ENCODE results near the gene NXNL1. TPM values are rescaled to one million over a fixed set of nuclear protein-coding genes. Genes with fewer than 3 reads are reported as not detected.

NXNL1 gene
- total and polyA plus RNA-seq, 2 donors (not counting 1 experiment from before 2014, with no cell fraction given) = not detected

- no peak overlapping the region for H3K4me2 ChIP-seq (ENCODE audit: extremely low read depth, insufficient read depth, low read length)
- H3K4me1 ChIP-seq (ENCODE audit: control insufficient read depth, extremely low read depth, insufficient read depth, low read length) = no peaks in the 10 kb centered on the region
- H3K27me3 ChIP-seq (ENCODE audit: control insufficient read depth, insufficient read depth, low read length) = no peaks in the 10 kb centered on the region
- no peak overlapping the region for H2AFZ ChIP-seq (ENCODE audit: low read length)
- no peak overlapping the region for H3K27ac ChIP-seq (ENCODE audit: insufficient read depth, low read length)
- no peak for DNase-seq (ENCODE audit: low read depth in 2 of 2)
- H3K9me3 ChIP-seq (ENCODE audit: control insufficient read depth, insufficient read depth, low read depth, low read length) = no peaks in the 10 kb centered on the region
- peaks cover 1% of the 10 kb centered on the region for H3K36me3 ChIP-seq (ENCODE audit: control insufficient read depth, insufficient read depth, low read length)
- no peaks in the 10 kb centered on the region for H3K79me2 ChIP-seq (ENCODE audit: control insufficient read depth, insufficient read depth, low read length)
- TF ChIP-seq EZH2 (IDR thresholded peaks at IDR 0.05; ENCODE audit: low read length, missing control alignments) = no peak
- no peak for TF ChIP-seq CTCF (conservative IDR thresholded peaks at IDR 0.05 in 1 of 2, IDR thresholded peaks at IDR 0.05 in 1 of 2; ENCODE audit: low read depth in 1 of 2, low read length in 2 of 2)
- H4K20me1 ChIP-seq (ENCODE audit: control insufficient read depth, extremely low read depth, insufficient read depth, low read length) = no peaks in the 10 kb centered on the region
- no peak overlapping the region for H3K4me3 ChIP-seq (replicated peaks in 1 of 4; ENCODE audit: control extremely low read depth in 1 of 4, insufficient read depth in 1 of 4, low read depth in 3 of 4, low read length in 4 of 4)
- no peak overlapping the region for H3K9ac ChIP-seq (ENCODE audit: insufficient read depth, low read length)
Observed at GRCh38 chr19:17421942-17422341, 38.8 kb downstream of the NXNL1 start.

GRCh38 chr19:17420475-17420924 is 40.2 kb downstream of the NXNL1 start:
- peak overlapping the region; percentile 57 for H3K4me2 ChIP-seq (ENCODE audit: extremely low read depth, insufficient read depth, low read length)
- peak overlapping the region; percentile 61 to 88 (median 71) for H3K4me3 ChIP-seq (replicated peaks in 1 of 4; ENCODE audit: control extremely low read depth in 1 of 4, insufficient read depth in 1 of 4, low read depth in 3 of 4, low read length in 4 of 4)
- peak overlapping the region; percentile 5 for H3K9ac ChIP-seq (ENCODE audit: insufficient read depth, low read length)
- H3K27ac ChIP-seq (ENCODE audit: insufficient read depth, low read length) = peak overlapping the region; percentile 24
- H3K4me1 ChIP-seq (ENCODE audit: control insufficient read depth, extremely low read depth, insufficient read depth, low read length) = no peaks in the 10 kb centered on the region
- no peaks in the 10 kb centered on the region for H3K79me2 ChIP-seq (ENCODE audit: control insufficient read depth, insufficient read depth, low read length)
- no peaks in the 10 kb centered on the region for H3K9me3 ChIP-seq (ENCODE audit: control insufficient read depth, insufficient read depth, low read depth, low read length)
- H4K20me1 ChIP-seq (ENCODE audit: control insufficient read depth, extremely low read depth, insufficient read depth, low read length) = no peaks in the 10 kb centered on the region
- TF ChIP-seq CTCF (conservative IDR thresholded peaks at IDR 0.05 in 1 of 2, IDR thresholded peaks at IDR 0.05 in 1 of 2; ENCODE audit: low read depth in 1 of 2, low read length in 2 of 2) = no peak
- no peak for TF ChIP-seq EZH2 (IDR thresholded peaks at IDR 0.05; ENCODE audit: low read length, missing control alignments)
- DNase-seq (ENCODE audit: low read depth in 2 of 2) = peak in 1 of 2 donors; percentile 6
- H3K27me3 ChIP-seq (ENCODE audit: control insufficient read depth, insufficient read depth, low read length) = no peaks in the 10 kb centered on the region
- H3K36me3 ChIP-seq (ENCODE audit: control insufficient read depth, insufficient read depth, low read length) = peaks cover 1% of the 10 kb centered on the region
- H2AFZ ChIP-seq (ENCODE audit: low read length) = peak overlapping the region; percentile 84

- no peaks in the 10 kb centered on the region for H3K79me2 ChIP-seq (ENCODE audit: control insufficient read depth, insufficient read depth, low read length)
- peak within 1 kb of the TSS; percentile 61 to 88 (median 80) for H3K4me3 ChIP-seq (replicated peaks in 1 of 4; ENCODE audit: control extremely low read depth in 1 of 4, insufficient read depth in 1 of 4, low read depth in 3 of 4, low read length in 4 of 4)
- peak within 1 kb of the TSS; percentile 56 for H3K27ac ChIP-seq (ENCODE audit: insufficient read depth, low read length)
- peak within 1 kb of the TSS; percentile 27 for H3K9ac ChIP-seq (ENCODE audit: insufficient read depth, low read length)
- peak; percentile 99 for DNase-seq (ENCODE audit: low read depth in 2 of 2)
- no peaks in the 10 kb centered on the region for H3K9me3 ChIP-seq (ENCODE audit: control insufficient read depth, insufficient read depth, low read depth, low read length)
- peak within 1 kb of the TSS; percentile 86 for H2AFZ ChIP-seq (ENCODE audit: low read length)
- TF ChIP-seq CTCF (conservative IDR thresholded peaks at IDR 0.05 in 1 of 2, IDR thresholded peaks at IDR 0.05 in 1 of 2; ENCODE audit: low read depth in 1 of 2, low read length in 2 of 2) (no peak), EZH2 (IDR thresholded peaks at IDR 0.05; ENCODE audit: low read length, missing control alignments) (no peak)
- H3K27me3 ChIP-seq (ENCODE audit: control insufficient read depth, insufficient read depth, low read length) = peaks cover 2% of the 10 kb centered on the region
- no peaks in the 10 kb centered on the region for H3K4me1 ChIP-seq (ENCODE audit: control insufficient read depth, extremely low read depth, insufficient read depth, low read length)
- no peaks in the 10 kb centered on the region for H4K20me1 ChIP-seq (ENCODE audit: control insufficient read depth, extremely low read depth, insufficient read depth, low read length)
- peak within 1 kb of the TSS; percentile 92 for H3K4me2 ChIP-seq (ENCODE audit: extremely low read depth, insufficient read depth, low read length)
- peaks cover 1% of the 10 kb centered on the region for H3K36me3 ChIP-seq (ENCODE audit: control insufficient read depth, insufficient read depth, low read length)
Observed at GRCh38 chr19:17419621-17420474, 40.9 kb downstream of the NXNL1 start, which contains the start of gene MVB12A. MVB12A (plus strand) TSS chr19:17420047; CDS start chr19:17420136, 89 bp downstream.

All from fibroblast of lung (primary cell).